K562 (cell line): ENCODE results near the gene DOCK4. TPM values are rescaled to one million over a fixed set of nuclear protein-coding genes. Genes with fewer than 3 reads are reported as not detected.

ENCODE experiments used
- EHMT2 ChIP-seq: fragments of 450-650 bp; IDR thresholded peaks from 2 replicates; pipeline ENCODE4 v1.6.1; 2018; ENCODE audit warnings: antibody characterized with exemption
- MBD2 ChIP-seq: sonication (generic); IDR thresholded peaks from 2 replicates; pipeline ENCODE4 v1.6.1; 2016; ENCODE audit warnings: low read depth, borderline replicate concordance
- NRF1 ChIP-seq, 2 experiments: fragments of 450-650 bp; IDR thresholded peaks in 1 of 2; conservative IDR thresholded peaks in 1 of 2; 2 replicates each; pipeline ENCODE4 v1.6.1; 2014; ENCODE audit warnings: mild to moderate bottlenecking in 2 of 2
- RNF219 ChIP-seq: fragments of 250-450 bp; sonication (Bioruptor Pico); IDR thresholded peaks from 2 replicates; pipeline ENCODE4 v1.5.0; 2022; ENCODE audit warnings: mild to moderate bottlenecking
- polyA plus RNA-seq, 8 experiments: library from polyadenylated mRNA; depleted of rRNA in 4 of 8; stranded (reverse) in 5 of 8; unstranded in 3 of 8; fragments of >200 nt; fragmentation: Nextera tagmentation in 2 of 8; fragmentation: Illumina TruSeq in 1 of 8; extraction: Ambion mirVana in 2 of 8; extraction: Trizol in 1 of 8; gene quantifications; 2 replicates each; pipeline versions ENCODE4 v1.2.1 to v1.2.3, GENCODE V29; 2011 to 2014; ENCODE audit warnings: inconsistent platforms in 1 of 8, missing spikeins in 1 of 8
- total RNA-seq, 7 experiments: library from RNA; depleted of rRNA in 6 of 7; stranded (reverse); fragments of >200 nt in 6 of 7; fragmentation: Illumina TruSeq in 2 of 7; extraction: Trizol in 2 of 7; gene quantifications; 2 replicates each; pipeline versions ENCODE4 v1.2.1 to v1.2.3, GENCODE V29; 2011 to 2021; ENCODE audit warnings: low replicate concordance in 1 of 7
- TF ChIP-seq, protein P1 (sequence below): sonication (generic); formaldehyde crosslinking; IDR thresholded peaks from 2 replicates; pipeline ENCODE4 v1.8.0; 2022; ENCODE audit warnings: mild to moderate bottlenecking, missing genetic modification reagents, borderline replicate concordance

DOCK4 gene
- total and polyA plus RNA-seq, 9 of the 15 experiments (the other 6 are each of a cell fraction or from before 2014, with no cell fraction given), result 0.42 to 5.7 (median 2.3) TPM

GRCh38 chr7:111954474-111955381 is 251.5 kb downstream of the DOCK4 start (continued):
- TF ChIP-seq RNF219 (CRISPR knock-in tag), result no peak
- no peak for TF ChIP-seq MBD2
- TF ChIP-seq NRF1 (conservative IDR thresholded peaks at IDR 0.05 in 1 of 2, IDR thresholded peaks at IDR 0.05 in 1 of 2), result peak in 1 of 2 experiments; percentile 44; a peak in 3 of 4 replicates
- TF ChIP-seq, protein P1, sequence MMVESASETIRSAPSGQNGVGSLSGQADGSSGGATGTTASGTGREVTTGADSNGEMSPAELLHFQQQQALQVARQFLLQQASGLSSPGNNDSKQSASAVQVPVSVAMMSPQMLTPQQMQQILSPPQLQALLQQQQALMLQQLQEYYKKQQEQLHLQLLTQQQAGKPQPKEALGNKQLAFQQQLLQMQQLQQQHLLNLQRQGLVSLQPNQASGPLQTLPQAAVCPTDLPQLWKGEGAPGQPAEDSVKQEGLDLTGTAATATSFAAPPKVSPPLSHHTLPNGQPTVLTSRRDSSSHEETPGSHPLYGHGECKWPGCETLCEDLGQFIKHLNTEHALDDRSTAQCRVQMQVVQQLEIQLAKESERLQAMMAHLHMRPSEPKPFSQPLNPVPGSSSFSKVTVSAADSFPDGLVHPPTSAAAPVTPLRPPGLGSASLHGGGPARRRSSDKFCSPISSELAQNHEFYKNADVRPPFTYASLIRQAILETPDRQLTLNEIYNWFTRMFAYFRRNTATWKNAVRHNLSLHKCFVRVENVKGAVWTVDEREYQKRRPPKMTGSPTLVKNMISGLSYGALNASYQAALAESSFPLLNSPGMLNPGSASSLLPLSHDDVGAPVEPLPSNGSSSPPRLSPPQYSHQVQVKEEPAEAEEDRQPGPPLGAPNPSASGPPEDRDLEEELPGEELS (CRISPR knock-in tag), result no peak
- TF ChIP-seq EHMT2, result peak; percentile 54; the same call in 1 of the 2 replicates
